Keratinocyte (primary cell): ENCODE measurements around the gene STON2.

Experiments used
- CTCF ChIP-seq, 3 experiments: IDR thresholded peaks in 1 of 3; conservative IDR thresholded peaks in 1 of 3; optimal IDR thresholded peaks in 1 of 3; 2 replicates in 2 of 3; 3 replicates in 1 of 3; pipeline versions ENCODE3 to v1.5.1; 2011; ENCODE audit warnings: low read length in 3 of 3, mild to moderate bottlenecking in 3 of 3, moderate library complexity in 2 of 3, control low read depth in 1 of 3, inconsistent platforms in 1 of 3; ENCODE audit not compliant: insufficient read depth in 2 of 3; ENCODE audit errors: extremely low read depth in 1 of 3
- EZH2 ChIP-seq: IDR thresholded peaks from one replicate; pipeline ENCODE4 v1.6.1; 2012; ENCODE audit warnings: inconsistent platforms, mild to moderate bottlenecking, low read length, moderate library complexity

- TF ChIP-seq CTCF (optimal IDR thresholded peaks at IDR 0.05 in 1 of 3, IDR thresholded peaks at IDR 0.05 in 1 of 3, conservative IDR thresholded peaks at IDR 0.05 in 1 of 3; ENCODE audit: extremely low read depth in 1 of 3, insufficient read depth in 2 of 3, low read length in 3 of 3) (no peak), EZH2 (no peak)
Observed at GRCh38 chr14:81371802-81372201, 28.3 kb downstream of the STON2 start.
